ENCODE measurements around the gene GNG10.

The GNG10 gene

GRCh38 chr9:111627260-111627963 is 34.0 kb upstream of the GNG10 start:
- in situ Hi-C loops (cut with MboI; ENCODE audit: low sequenced_read_pairs, unreplicated experiment) = no loop called here
- DNase-seq (ENCODE audit: low spot score) = no peak
- TF ChIP-seq CTCF (IDR thresholded peaks at IDR 0.05; ENCODE audit: borderline replicate concordance, control extremely low read depth, extremely low read depth, insufficient read depth, missing control alignments) = no peak

- in situ Hi-C loops (cut with MboI; ENCODE audit: low sequenced_read_pairs, unreplicated experiment) = no loop called here
- TF ChIP-seq CTCF (IDR thresholded peaks at IDR 0.05; ENCODE audit: borderline replicate concordance, control extremely low read depth, extremely low read depth, insufficient read depth, missing control alignments) = no peak
- no peak for DNase-seq (ENCODE audit: low spot score)
These were observed 33.0 kb upstream of the GNG10 start for GRCh38 chr9:111628411-111628810.

GRCh38 chr9:111630182-111630963 is 31.0 kb upstream of the GNG10 start:
- DNase-seq (ENCODE audit: low spot score) = no peak
- in situ Hi-C loops (cut with MboI; ENCODE audit: low sequenced_read_pairs, unreplicated experiment) = no loop called here

GRCh38 chr9:111630964-111631213 is 30.5 kb upstream of the GNG10 start:
- no peak for TF ChIP-seq CTCF (IDR thresholded peaks at IDR 0.05; ENCODE audit: borderline replicate concordance, control extremely low read depth, extremely low read depth, insufficient read depth, missing control alignments)
- in situ Hi-C loops (cut with MboI; ENCODE audit: low sequenced_read_pairs, unreplicated experiment) = no loop called here
- DNase-seq (ENCODE audit: low spot score) = no peak

More at GRCh38 chr9:111630182-111630963, 31.0 kb upstream of the GNG10 start:
- no peak for TF ChIP-seq CTCF (IDR thresholded peaks at IDR 0.05; ENCODE audit: borderline replicate concordance, control extremely low read depth, extremely low read depth, insufficient read depth, missing control alignments)

GRCh38 chr9:111631214-111631971 is 30.0 kb upstream of the GNG10 start, which contains the start of gene DNAJC25:
DNAJC25 (plus strand) TSS chr9:111631334; CDS start chr9:111631408, 74 bp downstream.
- no peak for TF ChIP-seq CTCF (IDR thresholded peaks at IDR 0.05; ENCODE audit: borderline replicate concordance, control extremely low read depth, extremely low read depth, insufficient read depth, missing control alignments)
- peak; percentile 100 for DNase-seq (ENCODE audit: low spot score)
- in situ Hi-C loops (cut with MboI; ENCODE audit: low sequenced_read_pairs, unreplicated experiment) = no loop called here

- no peak for TF ChIP-seq CTCF (IDR thresholded peaks at IDR 0.05; ENCODE audit: borderline replicate concordance, control extremely low read depth, extremely low read depth, insufficient read depth, missing control alignments)
- DNase-seq (ENCODE audit: low spot score) = peak; percentile 24
- in situ Hi-C loops (cut with MboI; ENCODE audit: low sequenced_read_pairs, unreplicated experiment) = no loop called here
These were observed 29.3 kb upstream of the GNG10 start for GRCh38 chr9:111632060-111632459.

Measured in GM13976 (cell line).